A673 (cell line): ENCODE measurements around the gene MIS18BP1.

ENCODE experiments used
- CTCF ChIP-seq: fragments of 300-800, 200-600 bp; sonication (generic); conservative IDR thresholded peaks from 2 replicates; pipeline ENCODE4 v1.5.1; 2017; ENCODE audit warnings: low read depth, mild to moderate bottlenecking, antibody characterized with exemption, low read length, moderate library complexity, mixed read lengths
- EZH2 ChIP-seq: fragments of 200-600 bp; sonication (generic); IDR thresholded peaks from 2 replicates; pipeline ENCODE4 v1.6.1; 2017; ENCODE audit warnings: borderline replicate concordance, low read depth, mild to moderate bottlenecking, mixed read lengths, antibody characterized with exemption, low read length; ENCODE audit not compliant: poor library complexity, severe bottlenecking

- TF ChIP-seq CTCF (no peak), EZH2 (no peak)
These were observed 1.8 kb upstream of the MIS18BP1 start for GRCh38 chr14:45254771-45255170.
